GM21423 (cell line): Measurements from ENCODE around the gene SDR39U1.
A peak's percentile ranks its signal among the peaks of the same experiment; 100 is the strongest.

Experiments
- ATAC-seq: cut with Tn5 transposase; IDR thresholded peaks from one replicate; pipeline ENCODE4 v1.9.1; 2021; ENCODE audit warnings: mild to moderate bottlenecking, moderate library complexity; ENCODE audit not compliant: unreplicated experiment

SDR39U1 gene

DNA sequence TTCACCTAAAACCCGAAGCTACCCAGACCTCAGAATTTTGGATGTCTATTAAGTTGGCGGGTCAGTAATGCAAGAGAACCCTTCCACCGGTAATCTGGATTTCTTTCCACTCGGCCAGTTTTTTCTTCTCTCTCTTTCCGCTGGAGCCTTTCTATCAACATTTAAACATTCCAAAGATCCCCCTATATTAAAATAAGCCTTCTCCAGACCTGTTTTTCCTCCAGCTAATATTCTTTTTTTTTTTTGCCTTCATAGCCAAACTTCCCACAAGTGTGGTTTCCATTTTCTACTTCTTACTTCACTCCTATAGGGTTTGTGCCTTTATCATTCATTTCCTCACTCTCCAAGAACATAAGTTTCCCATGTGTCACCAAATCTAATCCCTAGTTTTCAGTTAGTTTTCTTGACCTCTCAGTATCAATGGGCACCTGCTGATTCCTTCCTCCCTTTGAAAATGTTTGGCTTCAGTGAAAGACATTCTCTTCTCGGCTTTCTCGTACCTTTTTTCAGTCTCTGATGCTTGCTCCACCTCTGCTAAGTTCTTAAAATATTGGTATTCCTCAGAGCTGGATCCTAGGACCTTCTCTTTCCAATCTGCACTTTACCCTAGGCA lies 583 bp upstream of the SDR39U1 start:
- no peak for ATAC-seq

DNA sequence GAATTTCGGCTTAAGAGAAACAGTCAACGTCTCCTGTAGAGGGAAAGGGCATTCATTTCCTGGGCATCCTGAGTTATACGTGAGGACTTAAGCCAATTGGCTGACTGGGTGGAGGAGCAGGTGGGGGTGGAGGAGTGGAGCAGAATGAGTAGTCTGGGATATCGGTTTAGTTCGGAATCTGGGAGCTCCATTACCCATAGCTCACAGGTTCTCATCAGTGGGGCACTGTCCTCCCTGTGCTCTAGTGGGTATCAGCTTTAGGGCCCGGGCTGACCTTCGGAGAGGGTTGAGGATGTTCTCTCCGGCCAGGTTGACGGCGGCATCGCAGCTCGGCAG lies 704 bp downstream of the SDR39U1 start:
- ATAC-seq = no peak

DNA sequence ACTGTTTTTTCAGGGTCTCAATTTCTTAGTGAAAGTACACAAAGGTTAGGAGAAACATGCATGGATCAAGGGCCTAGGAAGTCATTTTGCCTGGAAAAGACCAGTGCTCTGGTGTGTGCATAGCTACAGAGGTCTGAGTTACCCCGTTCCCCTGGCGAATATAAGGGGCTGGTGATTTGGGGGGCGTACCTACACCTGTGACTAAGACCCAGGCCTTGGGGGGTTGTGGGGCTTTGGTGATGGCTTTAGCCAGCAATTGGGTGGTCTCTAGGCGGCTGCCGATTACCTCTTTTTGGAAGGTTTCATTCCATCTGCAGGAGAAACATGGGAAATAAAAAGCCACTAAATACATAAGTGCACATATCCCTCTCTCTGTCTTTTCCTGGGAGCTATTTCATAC lies 1.1 kb downstream of the SDR39U1 start:
- ATAC-seq = no peak

DNA sequence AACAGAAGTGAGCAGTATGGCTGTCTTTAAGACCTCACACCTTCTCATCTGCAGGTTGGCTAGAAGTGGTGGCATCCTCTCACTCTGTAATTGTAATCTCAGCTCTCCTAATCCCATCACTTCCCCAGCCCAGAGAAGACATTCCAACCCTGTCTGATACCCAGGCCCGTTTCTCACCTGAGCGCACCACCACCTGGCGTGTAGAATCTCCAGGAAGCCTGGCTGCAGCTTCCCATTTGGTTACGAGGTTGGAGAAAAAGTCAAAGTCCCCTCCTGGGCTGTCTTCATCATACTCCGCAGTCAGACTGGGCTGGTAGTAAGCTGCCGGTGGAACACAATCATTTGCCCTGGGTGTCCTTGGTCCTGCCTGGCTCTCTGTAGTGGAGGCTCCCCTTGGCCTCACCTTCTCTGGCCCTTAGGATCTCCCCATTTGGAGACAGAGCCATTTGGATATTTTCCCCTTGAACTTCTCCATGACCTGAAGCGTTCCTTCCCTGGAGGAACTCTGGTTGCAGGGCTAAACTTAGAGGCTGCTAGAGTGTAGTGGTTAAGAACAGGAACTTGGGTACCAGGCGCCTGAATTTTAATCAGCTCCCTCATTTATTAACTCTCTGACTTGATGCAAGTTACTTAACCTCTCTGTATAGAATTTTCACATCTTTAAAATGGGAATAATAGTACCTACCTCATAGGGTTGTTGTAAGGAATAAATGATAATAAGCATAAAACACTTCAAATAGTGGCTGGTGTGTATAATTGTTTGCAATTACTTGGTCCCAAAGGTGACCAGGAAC lies 1.8 kb downstream of the SDR39U1 start:
- ATAC-seq = no peak

DNA sequence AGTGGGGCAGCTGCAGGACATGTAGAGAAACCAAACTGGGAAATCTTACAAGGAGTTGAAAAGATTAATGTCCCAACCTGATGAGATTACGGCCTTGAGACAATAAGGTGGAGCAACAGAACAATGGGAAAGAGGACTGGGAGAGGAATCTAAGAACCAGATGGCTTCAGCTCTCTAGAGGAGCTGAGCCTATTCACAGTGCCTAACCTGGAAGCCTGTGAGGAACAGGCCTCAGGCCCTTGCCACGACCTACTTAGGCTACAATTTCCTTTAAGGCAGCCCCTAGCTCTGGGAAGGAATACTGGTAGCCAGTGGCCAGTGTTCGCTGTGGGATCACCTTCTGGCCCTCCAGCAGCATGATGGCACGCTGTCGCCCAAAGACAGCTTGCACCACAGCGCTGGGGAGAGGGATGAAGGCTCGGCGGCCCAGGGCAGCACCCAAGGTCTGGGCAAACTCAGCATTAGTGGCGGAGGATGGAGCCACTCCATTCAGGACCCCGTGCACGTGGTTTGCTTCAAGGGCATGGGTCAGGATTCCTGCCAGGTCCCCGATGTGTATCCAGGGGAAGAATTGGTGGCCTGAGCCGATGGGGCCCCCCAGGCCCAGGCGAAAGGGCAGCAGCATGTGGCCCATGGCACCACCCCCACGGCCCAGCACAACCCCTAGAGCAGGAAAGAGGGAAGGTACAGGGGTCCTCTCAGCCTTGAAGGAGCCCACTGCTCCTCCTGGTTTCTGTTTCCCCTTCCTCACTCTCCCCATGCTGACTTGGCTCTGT lies 2.6 kb downstream of the SDR39U1 start:
- ATAC-seq = no peak

- no peak for ATAC-seq
Observed at GRCh38 chr14:24439257-24439656, 3.3 kb downstream of the SDR39U1 start.

DNA sequence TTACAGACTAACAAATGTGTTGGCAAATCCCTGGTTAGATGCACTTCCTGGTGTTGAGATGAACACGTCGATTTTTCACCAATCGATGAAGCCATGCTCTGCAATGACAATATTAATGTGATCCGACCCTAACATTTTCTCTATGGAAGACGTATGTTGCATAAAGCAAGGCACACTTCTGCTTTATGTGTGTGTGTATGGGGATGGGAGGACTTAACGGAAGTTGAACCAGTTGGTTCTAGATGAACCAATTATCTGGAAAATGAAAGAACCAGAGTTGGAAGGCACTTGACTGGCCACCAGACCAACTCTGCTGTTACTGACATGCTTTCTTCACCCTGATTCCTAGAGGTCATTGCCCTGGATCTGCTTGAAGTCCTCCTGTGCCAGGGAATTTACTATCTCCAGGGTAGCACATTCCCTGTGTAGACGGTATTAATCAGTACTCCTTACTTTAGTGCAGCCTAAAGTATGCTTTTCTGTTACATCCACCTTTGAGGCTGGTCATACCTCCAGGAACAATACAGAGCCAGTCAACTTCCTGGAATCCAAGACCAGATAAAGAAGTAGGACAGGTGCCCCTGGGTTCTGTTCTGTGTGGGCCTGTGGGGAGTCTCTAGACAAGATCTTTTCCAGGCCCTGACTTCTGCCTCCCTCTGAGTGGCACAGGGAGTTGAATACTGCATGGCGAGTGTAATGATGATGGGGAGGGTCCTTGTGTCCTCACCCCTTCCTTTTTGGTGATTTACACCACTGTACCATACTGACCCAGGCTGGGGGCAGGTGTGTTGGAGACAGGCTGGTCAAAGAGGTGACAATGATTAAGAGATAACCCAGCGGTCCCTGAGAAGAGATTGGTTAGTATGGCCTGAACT lies 4.1 kb downstream of the SDR39U1 start:
- no peak for ATAC-seq

DNA sequence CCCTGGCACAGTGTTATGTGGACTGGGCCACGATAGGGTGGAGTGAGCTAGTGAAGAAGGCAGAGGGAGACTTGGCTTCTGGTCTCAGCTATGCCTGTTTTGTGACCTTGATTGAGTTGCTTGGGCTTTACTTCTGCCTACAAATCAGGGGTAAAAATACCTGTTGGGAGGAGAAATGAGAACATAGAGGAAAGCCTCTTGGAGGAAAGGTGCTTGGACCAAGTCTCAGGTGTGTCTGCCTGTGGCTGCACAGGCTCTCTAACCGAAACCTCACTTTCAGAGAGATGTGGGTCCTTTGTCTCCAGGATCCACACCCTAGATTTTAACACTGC lies 4.9 kb downstream of the SDR39U1 start:
- no peak for ATAC-seq

- no peak for ATAC-seq
Observed at GRCh38 chr14:24437020-24437735, 5.4 kb downstream of the SDR39U1 start.

GRCh38 chr14:24436355-24437019 lies 6.1 kb downstream of the SDR39U1 start:
- ATAC-seq = no peak

GRCh38 chr14:24435998-24436354 lies 6.6 kb downstream of the SDR39U1 start:
- no peak for ATAC-seq

- no peak for ATAC-seq
Observed at GRCh38 chr14:24435192-24435810, 7.3 kb downstream of the SDR39U1 start.

DNA sequence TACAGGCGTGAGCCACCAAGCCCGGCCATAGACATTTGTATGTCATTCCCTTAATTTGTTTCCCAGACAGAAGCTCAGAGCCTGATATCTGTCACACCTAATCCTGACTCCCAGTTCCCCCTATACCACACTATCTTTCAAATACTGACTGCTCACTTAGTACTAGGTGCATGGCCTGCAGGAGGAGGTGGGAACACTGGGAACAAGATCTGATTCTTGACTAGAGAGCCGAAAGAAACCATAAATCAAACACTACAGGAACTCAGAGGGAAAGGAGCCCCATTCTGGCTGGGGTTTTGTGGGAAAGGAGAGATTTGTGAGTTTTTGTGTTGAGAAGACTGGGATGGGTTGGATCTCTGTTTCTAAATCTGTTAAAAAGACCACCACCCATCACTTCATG lies 7.9 kb downstream of the SDR39U1 start:
- no peak for ATAC-seq

DNA sequence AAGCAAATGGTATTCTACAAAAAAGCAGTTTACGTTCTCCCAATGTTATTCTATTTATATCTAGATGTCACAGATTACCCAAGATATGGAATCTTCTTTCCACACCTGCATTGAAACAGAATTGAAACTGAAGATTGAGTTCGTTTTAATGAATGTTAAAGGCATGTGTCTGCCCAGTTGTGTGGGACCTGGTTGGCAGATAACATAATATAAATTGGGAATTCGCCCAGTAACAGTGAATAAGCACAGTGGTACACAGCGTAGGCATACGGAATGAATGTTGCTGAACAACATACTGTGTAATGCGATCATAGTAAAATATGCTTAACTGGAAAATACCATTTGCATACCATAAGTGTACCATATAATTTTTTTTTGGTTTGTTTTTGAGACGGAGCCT lies 8.5 kb downstream of the SDR39U1 start:
- no peak for ATAC-seq

- no peak for ATAC-seq
Observed at GRCh38 chr14:24432259-24433131, 10.1 kb downstream of the SDR39U1 start.

DNA sequence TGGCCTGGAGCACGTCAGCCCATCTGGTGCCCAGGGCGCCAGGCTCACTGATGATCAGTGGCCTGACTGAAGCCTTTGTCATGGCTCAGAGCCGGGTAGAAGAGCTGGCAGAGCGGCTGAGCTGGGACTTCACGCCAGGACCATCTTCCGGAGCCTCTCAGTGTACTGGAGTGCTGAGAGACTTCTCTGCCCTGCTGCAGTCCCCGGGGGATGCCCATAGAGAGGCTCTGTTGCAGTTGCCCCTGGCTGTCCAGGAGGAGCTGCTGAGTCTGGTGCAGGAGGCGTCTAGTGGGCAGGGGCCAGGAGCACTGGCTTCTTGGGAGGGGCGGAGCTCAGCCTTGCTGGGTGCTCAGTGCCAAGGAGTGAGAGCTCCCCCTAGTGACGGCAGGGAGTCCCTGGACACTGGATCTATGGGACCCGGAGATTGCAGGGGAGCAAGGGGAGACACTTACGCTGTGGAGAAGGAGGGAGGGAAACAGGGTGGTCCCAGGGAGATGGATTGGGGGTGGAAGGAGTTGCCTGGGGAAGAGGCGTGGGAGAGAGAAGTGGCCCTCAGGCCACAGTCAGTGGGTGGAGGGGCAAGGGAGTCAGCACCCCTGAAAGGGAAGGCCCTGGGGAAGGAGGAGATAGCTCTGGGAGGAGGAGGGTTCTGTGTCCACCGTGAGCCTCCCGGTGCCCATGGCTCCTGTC lies 10.9 kb downstream of the SDR39U1 start:
- peak; percentile 43 for ATAC-seq

DNA sequence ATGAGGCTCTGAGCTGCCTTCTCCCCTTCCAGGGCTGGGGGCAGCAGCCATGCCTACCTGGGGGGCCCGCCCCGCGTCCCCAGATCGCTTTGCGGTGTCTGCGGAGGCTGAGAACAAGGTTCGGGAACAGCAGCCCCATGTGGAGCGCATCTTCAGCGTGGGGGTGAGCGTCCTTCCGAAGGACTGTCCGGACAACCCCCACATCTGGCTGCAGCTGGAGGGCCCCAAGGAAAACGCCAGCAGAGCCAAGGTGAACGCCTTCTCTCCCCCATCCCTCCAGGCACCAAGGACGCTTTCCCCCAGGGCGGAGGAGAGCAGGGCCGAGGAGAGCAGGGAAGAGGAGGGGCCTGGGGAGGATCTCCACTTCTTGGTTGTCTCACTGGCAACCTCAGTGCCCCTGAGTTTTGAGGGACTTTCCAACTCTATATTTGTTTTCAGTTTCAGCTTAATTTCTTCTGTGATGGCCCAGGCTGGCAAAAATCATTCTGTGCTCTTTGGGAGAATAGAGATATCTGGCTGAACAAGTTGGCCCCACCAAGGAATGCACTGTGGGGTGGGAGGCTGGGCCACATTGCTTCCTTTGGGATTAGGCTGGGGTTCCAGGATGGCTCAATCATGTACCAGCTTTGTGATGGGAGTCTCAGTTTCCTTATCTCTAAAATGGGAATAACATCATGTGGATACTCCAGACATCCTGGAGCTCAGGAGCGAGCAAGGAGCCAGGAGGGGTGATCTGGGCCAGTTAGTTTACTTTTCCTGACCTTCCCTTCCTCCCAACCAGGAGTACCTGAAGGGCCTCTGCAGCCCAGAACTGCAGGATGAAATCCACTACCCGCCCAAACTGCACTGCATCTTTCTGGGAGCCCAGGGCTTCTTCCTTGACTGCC lies 11.7 kb downstream of the SDR39U1 start:
- ATAC-seq = peak; percentile 38
